Sigmoid colon (tissue), 7 donors: Measurements from ENCODE around the gene CDIP1. TPM values are rescaled to one million over a fixed set of nuclear protein-coding genes. Genes with fewer than 3 reads are reported as not detected.
"Not testable (repeated sequence)": the region's sequence is repeated elsewhere in the genome, so short reads cannot be mapped to it uniquely, and the experiment has no call there.

Experiments used
- DNase-seq: peaks from one replicate; pipeline ENCODE4 v3.0.0-alpha.2; 2019
- H3K27ac ChIP-seq, 4 donors: fragments of 200-600 bp; sonication (generic); one replicate each; pipeline ENCODE4 v1.5.1; 2016 to 2019; ENCODE audit warnings: mild to moderate bottlenecking in 1 of 4
- H3K27me3 ChIP-seq, 3 donors: fragments of 200-600 bp; sonication (generic); one replicate each; pipeline ENCODE4 v1.5.1; 2019; ENCODE audit warnings: mild to moderate bottlenecking in 1 of 3
- H3K36me3 ChIP-seq, 4 donors: fragments of 200-600 bp; sonication (generic); one replicate each; pipeline ENCODE4 v1.5.1; 2016 to 2019
- H3K4me1 ChIP-seq, 4 donors: fragments of 200-600 bp; sonication (generic); one replicate each; pipeline ENCODE4 v1.5.1; 2017 to 2019
- H3K4me3 ChIP-seq, 4 donors: fragments of 200-600 bp; sonication (generic); one replicate each; pipeline ENCODE4 v1.5.1; 2017 to 2019; ENCODE audit warnings: mild to moderate bottlenecking in 2 of 4, moderate library complexity in 1 of 4
- H3K9me3 ChIP-seq, 4 donors: fragments of 200-600 bp in 3 of 4; sonication (generic) in 3 of 4; one replicate each; pipeline versions ENCODE4 v1.5.1 to v1.6.1; 2013 to 2019
- EP300 ChIP-seq, 4 donors: sonication (generic); formaldehyde crosslinking; IDR thresholded peaks; one replicate each; pipeline ENCODE4 v1.6.1; 2017; ENCODE audit warnings: antibody characterized with exemption in 4 of 4
- POLR2A ChIP-seq, 2 donors: fragments of 450-650 bp; IDR thresholded peaks; one replicate each; pipeline ENCODE4 v1.6.1; 2016; ENCODE audit warnings: antibody characterized with exemption in 2 of 2, mild to moderate bottlenecking in 2 of 2, moderate library complexity in 2 of 2
- POLR2AphosphoS5 ChIP-seq, 4 donors: sonication (generic); formaldehyde crosslinking; IDR thresholded peaks; one replicate each; pipeline ENCODE4 v1.6.1; 2017; ENCODE audit warnings: antibody characterized with exemption in 4 of 4
- WGBS, 2 donors: extraction: QIAGEN DNeasy Blood & Tissue Kit; methylation state at CpG; one replicate each; pipeline ENCODE4 v1.1.7; 2013; 5-methylcytosine and 5-hydroxymethylcytosine counted together
- intact Hi-C: fragments of 100-400 bp; cut with DNase I; formaldehyde crosslinking; loops from one replicate; pipeline ENCODE4 v1.15.1; 2023
- polyA plus RNA-seq, 3 donors: library from polyadenylated mRNA; stranded (reverse); fragments of 200-250 nt; gene quantifications; one replicate each; pipeline ENCODE4 v1.2.3, GENCODE V29; 2013
- total RNA-seq, 4 donors: library from RNA; depleted of rRNA; stranded (reverse); fragments of >200 nt; gene quantifications; one replicate each; pipeline ENCODE4 v1.1.0, GENCODE V29; 2016
- TF ChIP-seq, protein P1 (sequence below), 4 experiments: fragments of 450-650 bp in 3 of 4; fragments of 200-600 bp in 1 of 4; IDR thresholded peaks; one replicate each; pipeline ENCODE4 v1.5.1; 2016 to 2019; ENCODE audit warnings: antibody characterized with exemption in 4 of 4, mild to moderate bottlenecking in 3 of 4, moderate library complexity in 2 of 4
- donor health status: healthy with polysubstance abuse.
- donor health status: Bipolar disorder and iron deficiency.
- donor health status: healthy.

CDIP1 gene
- total and polyA plus RNA-seq, 7 donors, result 10.8 to 22.4 (median 16.1) TPM

DNA sequence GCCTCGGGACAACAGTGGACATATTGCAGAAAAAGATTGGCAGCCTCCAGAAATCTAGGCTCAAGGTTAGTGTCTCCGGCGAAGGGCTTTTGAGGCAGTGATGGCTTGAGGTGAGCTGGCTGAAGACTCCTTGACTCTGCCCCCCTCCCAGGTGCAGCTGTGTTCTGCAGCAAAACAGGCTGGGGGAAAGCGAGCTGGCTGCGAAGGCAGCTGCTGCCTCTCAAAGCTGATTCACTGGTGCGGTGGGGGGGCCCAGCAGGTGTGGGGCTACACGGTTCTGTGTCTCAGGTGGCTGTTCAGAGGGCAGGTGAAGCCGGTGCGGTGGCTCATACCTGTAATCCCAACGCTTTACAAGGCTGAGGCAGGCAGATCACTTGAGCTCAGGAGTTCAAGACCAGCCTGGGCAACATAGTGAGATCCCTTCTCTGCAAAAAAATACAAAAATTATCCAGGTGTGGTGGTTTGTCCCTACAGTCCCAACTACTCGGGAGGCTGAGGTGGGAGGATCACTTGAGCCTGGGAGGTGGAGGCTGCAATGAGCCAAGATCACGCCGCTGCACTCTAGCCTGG lies 40.5 kb upstream of the CDIP1 start:
- Histone ChIP-seq H3K4me3 (no peak overlapping the region), H3K9me3 (no peaks in the 10 kb centered on the region), H3K36me3 (no peaks in the 10 kb centered on the region), H3K27me3 (no peaks in the 10 kb centered on the region), H3K4me1 (no peaks in the 10 kb centered on the region), H3K27ac (no peak overlapping the region)
- intact Hi-C loops, result no loop called here
- no peak for DNase-seq
- TF ChIP-seq POLR2A (IDR thresholded peaks at IDR 0.05), result no peak
- no peak for TF ChIP-seq EP300 (IDR thresholded peaks at IDR 0.05)
- TF ChIP-seq, protein P1, sequence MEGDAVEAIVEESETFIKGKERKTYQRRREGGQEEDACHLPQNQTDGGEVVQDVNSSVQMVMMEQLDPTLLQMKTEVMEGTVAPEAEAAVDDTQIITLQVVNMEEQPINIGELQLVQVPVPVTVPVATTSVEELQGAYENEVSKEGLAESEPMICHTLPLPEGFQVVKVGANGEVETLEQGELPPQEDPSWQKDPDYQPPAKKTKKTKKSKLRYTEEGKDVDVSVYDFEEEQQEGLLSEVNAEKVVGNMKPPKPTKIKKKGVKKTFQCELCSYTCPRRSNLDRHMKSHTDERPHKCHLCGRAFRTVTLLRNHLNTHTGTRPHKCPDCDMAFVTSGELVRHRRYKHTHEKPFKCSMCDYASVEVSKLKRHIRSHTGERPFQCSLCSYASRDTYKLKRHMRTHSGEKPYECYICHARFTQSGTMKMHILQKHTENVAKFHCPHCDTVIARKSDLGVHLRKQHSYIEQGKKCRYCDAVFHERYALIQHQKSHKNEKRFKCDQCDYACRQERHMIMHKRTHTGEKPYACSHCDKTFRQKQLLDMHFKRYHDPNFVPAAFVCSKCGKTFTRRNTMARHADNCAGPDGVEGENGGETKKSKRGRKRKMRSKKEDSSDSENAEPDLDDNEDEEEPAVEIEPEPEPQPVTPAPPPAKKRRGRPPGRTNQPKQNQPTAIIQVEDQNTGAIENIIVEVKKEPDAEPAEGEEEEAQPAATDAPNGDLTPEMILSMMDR (IDR thresholded peaks at IDR 0.05), result no peak
- no peak for TF ChIP-seq POLR2AphosphoS5 (IDR thresholded peaks at IDR 0.05)
- WGBS, 2 donors, result 83 to 88% methylated on average over 13 of the region's 13 CpGs

DNA sequence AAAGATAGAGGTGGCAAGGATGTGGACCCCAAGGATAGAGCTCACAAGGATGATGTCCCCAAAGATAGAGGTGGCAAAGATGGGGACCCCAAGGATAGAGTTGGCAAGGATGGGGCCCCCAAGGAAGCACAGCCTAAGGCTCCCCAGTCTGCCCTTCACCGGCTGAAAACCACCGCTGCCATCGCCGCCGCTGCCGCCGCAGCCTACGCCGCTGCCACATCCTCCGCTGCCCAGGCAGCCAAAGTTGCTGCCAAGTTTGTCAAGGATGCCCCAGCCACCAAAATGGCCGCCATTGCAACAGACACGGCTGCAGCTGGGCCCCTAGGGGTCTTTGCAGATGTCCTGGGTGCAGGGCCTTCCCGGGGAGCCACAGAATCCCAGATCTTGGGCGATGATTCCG lies 37.4 kb upstream of the CDIP1 start:
- TF ChIP-seq POLR2AphosphoS5 (IDR thresholded peaks at IDR 0.05) (no peak), EP300 (IDR thresholded peaks at IDR 0.05) (no peak), POLR2A (IDR thresholded peaks at IDR 0.05) (no peak)
- Histone ChIP-seq H3K9me3 (no peaks in the 10 kb centered on the region), H3K4me1 (no peaks in the 10 kb centered on the region), H3K27ac (no peak overlapping the region), H3K4me3 (no peak overlapping the region), H3K27me3 (no peaks in the 10 kb centered on the region), H3K36me3 (no peaks in the 10 kb centered on the region)
- WGBS, 2 donors, result 96 to 97% methylated on average over 15 of the region's 15 CpGs
- no peak for DNase-seq
- intact Hi-C loops, result no loop called here

DNA sequence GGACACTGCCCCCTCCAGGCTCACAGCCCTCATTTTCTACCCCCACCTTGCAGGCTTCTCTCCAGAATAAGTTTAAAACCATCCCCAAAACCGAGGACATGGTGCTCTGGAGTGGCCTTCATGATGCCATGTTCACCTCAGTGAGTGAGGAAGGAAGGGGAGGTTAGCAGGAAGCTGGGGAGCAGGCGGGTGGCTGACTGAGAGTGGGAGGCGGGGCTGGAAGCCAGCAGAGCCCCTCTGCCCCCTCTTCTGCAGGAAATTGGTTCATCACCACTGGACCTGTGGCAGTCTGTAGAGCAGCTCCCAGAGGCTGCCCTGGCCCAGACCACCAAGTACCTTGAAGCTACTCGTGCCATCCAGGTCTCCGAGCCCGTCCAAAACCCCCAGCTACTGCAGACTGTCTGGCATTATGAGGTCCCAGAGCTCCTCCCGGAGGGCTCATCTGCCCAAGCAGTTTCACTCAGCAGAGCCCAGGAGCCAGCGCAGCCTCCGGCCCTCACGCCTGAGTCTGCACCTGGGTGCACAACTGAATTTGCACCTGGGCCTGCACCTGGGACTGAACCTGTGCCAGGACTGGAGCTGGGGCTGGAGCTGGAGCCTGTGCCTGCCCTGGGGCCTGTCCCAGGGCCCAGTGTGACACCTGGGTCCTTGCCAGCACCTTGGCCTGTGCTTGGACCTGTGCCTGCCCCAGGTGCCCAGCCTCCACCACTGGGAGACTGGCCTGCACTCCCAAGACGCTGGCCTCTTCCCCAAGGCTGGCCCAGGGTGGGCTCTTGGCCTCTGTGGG lies 36.5 kb upstream of the CDIP1 start:
- no peak overlapping the region for H3K27ac ChIP-seq
- TF ChIP-seq POLR2AphosphoS5 (IDR thresholded peaks at IDR 0.05), result no peak
- no peak for TF ChIP-seq EP300 (IDR thresholded peaks at IDR 0.05)
- no peak for TF ChIP-seq POLR2A (IDR thresholded peaks at IDR 0.05)
- TF ChIP-seq, protein P1 (IDR thresholded peaks at IDR 0.05), result no peak
- H3K36me3 ChIP-seq, result no peaks in the 10 kb centered on the region
- 65 to 79% methylated on average over 11 of the region's 11 CpGs for WGBS, 2 donors
- no peak for DNase-seq
- no peak overlapping the region for H3K4me3 ChIP-seq
- H3K27me3 ChIP-seq, result no peaks in the 10 kb centered on the region
- no peaks in the 10 kb centered on the region for H3K9me3 ChIP-seq
- H3K4me1 ChIP-seq, result no peaks in the 10 kb centered on the region
- intact Hi-C loops, result no loop called here

DNA sequence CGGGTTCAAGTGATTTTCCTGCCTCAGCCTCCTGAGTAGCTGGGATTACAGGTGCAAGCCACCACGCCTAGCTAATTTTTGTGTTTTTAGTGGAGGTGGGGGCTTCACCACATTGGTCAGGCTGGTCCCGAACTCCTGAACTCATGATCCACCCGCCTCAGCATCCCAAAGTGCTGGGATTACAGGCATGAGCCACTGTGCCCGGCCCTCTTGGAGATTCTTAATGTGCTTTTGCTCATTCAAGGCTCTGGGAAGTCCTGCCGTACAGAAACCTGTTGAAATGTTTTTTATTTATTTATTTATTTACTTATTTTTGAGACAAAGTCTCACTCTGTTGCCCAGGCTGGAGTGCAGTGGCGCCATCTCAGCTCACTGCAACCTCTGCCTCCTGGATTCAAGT lies 35.4 kb upstream of the CDIP1 start:
- H3K36me3 ChIP-seq, H3K4me3 ChIP-seq, H3K4me1 ChIP-seq, H3K27ac ChIP-seq, H3K27me3 ChIP-seq, DNase-seq, H3K9me3 ChIP-seq, intact Hi-C loops: not testable (repeated sequence)
- 79% methylated on average over 7 of the region's 7 CpGs for WGBS, 2 donors

DNA sequence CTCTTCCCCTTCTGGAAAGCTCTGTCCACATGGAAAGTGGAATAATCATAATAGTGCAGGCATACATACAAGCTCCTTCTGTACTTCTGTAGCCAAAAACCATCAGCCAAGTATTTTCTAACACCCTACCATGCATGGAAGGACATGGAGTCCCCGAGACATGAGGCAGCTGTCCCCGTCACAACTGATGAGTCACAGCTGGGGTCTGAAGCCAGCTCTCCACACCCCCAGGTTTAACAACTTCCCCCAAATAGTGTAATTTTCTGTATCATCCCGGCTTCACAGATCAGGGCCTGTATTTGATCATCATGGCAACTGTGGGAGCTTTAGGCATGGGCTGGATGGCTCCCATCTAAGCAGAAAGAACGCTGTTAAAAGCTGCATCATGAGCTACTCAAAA lies 34.1 kb upstream of the CDIP1 start:
- 61 to 63% methylated on average over 4 of the region's 4 CpGs for WGBS, 2 donors
- peak; percentile 85 for DNase-seq
- H3K4me3 ChIP-seq, result no peak overlapping the region
- intact Hi-C loops, result no loop called here
- H3K27ac ChIP-seq, result peak overlapping the region in 1 of 4 donors; percentile 28
- no peaks in the 10 kb centered on the region for H3K9me3 ChIP-seq
- H3K36me3 ChIP-seq, result no peaks in the 10 kb centered on the region
- no peaks in the 10 kb centered on the region for H3K4me1 ChIP-seq
- no peaks in the 10 kb centered on the region for H3K27me3 ChIP-seq
- TF ChIP-seq POLR2AphosphoS5 (IDR thresholded peaks at IDR 0.05) (peak; percentile 51 to 85 (median 72)), POLR2A (IDR thresholded peaks at IDR 0.05) (no peak), EP300 (IDR thresholded peaks at IDR 0.05) (no peak)
- TF ChIP-seq, protein P1 (IDR thresholded peaks at IDR 0.05), result no peak
